ENCODE measurements around the gene CALD1.

CALD1 gene

DNA sequence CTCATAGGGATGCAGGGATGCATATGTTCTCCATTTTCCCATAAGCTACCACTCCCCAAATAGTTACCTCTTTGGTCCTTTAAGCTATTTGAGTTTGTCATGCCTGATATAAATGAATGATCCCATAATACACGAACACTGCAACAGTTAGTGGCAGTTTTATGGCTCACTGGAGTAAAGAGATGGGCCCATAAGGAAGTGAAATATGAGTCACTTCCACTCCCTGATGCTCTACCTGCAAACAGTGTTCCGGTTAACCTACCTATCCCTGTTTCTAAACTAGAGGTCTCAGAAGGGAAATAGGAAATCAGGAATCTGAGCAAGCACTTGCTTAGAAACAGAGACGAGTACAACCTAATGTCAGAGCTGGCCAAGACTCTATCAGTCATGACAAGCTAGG is 71.7 kb downstream of the CALD1 start:
- TF ChIP-seq, protein P1, sequence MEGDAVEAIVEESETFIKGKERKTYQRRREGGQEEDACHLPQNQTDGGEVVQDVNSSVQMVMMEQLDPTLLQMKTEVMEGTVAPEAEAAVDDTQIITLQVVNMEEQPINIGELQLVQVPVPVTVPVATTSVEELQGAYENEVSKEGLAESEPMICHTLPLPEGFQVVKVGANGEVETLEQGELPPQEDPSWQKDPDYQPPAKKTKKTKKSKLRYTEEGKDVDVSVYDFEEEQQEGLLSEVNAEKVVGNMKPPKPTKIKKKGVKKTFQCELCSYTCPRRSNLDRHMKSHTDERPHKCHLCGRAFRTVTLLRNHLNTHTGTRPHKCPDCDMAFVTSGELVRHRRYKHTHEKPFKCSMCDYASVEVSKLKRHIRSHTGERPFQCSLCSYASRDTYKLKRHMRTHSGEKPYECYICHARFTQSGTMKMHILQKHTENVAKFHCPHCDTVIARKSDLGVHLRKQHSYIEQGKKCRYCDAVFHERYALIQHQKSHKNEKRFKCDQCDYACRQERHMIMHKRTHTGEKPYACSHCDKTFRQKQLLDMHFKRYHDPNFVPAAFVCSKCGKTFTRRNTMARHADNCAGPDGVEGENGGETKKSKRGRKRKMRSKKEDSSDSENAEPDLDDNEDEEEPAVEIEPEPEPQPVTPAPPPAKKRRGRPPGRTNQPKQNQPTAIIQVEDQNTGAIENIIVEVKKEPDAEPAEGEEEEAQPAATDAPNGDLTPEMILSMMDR (IDR thresholded peaks at IDR 0.05; ENCODE audit: low read depth, low read length, missing control alignments) = no peak
- in situ Hi-C loops (cut with HindIII; ENCODE audit: low sequenced_read_pairs) = no loop called here
- no peak overlapping the region for H3K4me3 ChIP-seq (ENCODE audit: low read depth, low read length)
- DNase-seq (ENCODE audit: low read depth) = no peak

DNA sequence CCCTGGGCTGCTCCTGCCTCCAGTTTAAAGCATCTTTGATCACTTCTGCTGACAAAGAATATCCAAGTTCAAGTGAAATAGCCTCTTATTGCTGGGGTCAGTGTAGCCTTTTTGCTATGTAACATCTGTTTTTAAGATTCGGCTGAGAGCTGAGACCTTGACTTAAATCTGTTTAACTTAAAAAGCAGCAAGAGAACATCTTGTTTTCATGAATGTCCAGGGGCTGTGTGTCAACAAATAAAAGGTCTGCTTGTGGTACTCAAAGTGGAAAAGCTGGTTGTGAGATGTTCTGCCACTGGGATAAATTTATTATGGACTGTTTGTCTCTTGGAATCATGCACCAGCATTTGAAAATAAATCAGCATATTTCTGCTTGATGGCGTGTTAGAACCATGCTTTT is 73.2 kb downstream of the CALD1 start:
- DNase-seq (ENCODE audit: low read depth) = no peak
- H3K4me3 ChIP-seq (ENCODE audit: low read depth, low read length) = no peak overlapping the region
- in situ Hi-C loops (cut with HindIII; ENCODE audit: low sequenced_read_pairs) = no loop called here
- TF ChIP-seq, protein P1 (IDR thresholded peaks at IDR 0.05; ENCODE audit: low read depth, low read length, missing control alignments) = no peak

DNA sequence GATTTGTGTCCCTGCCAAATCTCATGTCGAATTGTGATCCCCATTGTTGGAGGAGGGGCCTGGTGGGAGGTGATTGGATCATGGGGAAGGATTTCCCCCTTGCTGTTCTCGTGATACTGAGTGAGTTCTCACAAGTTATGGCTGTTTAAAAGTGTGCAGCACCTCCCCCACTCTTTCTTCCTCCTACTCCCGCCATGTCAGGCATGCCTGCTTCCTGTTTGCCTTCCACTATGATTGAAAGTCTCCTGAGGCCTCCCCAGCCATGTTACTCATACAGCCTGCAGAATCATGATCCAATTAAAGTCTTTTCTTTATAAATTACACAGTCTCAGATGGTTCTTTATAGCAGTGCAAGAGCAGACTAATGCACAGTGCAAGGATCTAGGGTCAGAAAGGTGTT is 75.4 kb downstream of the CALD1 start:
- no peak overlapping the region for H3K4me3 ChIP-seq (ENCODE audit: low read depth, low read length)
- in situ Hi-C loops (cut with HindIII; ENCODE audit: low sequenced_read_pairs) = no loop called here
- TF ChIP-seq, protein P1 (IDR thresholded peaks at IDR 0.05; ENCODE audit: low read depth, low read length, missing control alignments) = no peak
- no peak for DNase-seq (ENCODE audit: low read depth)

DNA sequence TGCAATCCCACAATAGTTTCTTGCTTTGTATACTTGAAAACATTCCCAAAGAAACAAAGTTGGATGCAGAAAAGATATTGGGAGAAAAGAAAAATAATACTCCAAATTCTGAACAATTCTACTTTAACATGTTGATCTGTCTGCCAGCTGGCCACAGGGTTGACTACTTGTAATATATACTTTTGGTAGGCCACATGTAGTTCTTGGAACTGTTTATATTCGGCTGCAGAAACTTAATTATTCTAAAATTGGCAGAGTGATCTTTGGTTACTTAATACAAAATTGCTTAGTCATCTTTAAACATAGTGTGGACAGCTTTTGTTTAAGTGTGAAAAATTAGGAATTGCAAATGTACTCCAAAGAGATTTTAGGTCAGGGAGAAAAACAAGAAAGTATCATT is 76.0 kb downstream of the CALD1 start:
- peak; percentile 63 for DNase-seq (ENCODE audit: low read depth)
- no peak overlapping the region for H3K4me3 ChIP-seq (ENCODE audit: low read depth, low read length)
- in situ Hi-C loops (cut with HindIII; ENCODE audit: low sequenced_read_pairs) = no loop called here
- TF ChIP-seq, protein P1 (IDR thresholded peaks at IDR 0.05; ENCODE audit: low read depth, low read length, missing control alignments) = no peak

DNA sequence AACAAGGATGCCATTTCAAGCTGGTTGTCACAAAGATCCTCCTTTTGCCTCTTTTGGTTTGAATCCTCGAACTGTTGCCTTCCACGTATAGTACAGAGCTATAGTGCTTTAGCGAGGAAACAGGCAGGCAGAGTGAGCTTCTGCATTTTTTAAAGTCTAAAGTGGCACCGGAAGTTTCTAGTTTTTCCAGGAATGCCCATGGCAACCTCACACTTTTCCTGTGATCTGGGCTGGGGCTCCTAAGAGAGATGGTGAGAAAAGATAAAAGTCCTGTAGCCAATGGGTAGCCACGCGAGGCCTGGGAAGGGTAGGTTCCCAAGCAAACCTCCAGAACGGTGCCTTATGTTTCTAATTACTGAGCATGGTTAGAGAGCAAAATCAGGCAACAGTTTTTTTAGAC is 76.7 kb downstream of the CALD1 start:
- in situ Hi-C loops (cut with HindIII; ENCODE audit: low sequenced_read_pairs) = no loop called here
- no peak for DNase-seq (ENCODE audit: low read depth)
- H3K4me3 ChIP-seq (ENCODE audit: low read depth, low read length) = no peak overlapping the region
- TF ChIP-seq, protein P1 (IDR thresholded peaks at IDR 0.05; ENCODE audit: low read depth, low read length, missing control alignments) = no peak

DNA sequence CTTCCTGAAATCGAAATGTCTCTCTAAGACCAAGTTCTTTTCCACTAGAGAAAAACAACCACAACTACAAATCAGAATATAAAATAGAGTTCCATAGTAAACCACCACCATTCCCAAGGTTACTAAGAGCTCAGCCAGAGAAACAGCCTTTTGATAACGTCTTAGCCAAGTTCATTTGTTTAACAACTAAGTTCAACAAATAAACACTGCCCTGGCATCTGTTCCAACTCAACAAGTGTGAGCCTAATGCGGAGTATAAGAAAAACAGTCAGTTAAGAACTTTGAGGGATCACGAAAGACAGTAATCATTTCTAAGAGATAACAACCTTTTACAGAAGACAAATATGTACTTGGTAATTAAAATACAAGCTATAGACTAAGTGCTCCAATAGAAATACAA is 77.3 kb downstream of the CALD1 start:
- H3K4me3 ChIP-seq (ENCODE audit: low read depth, low read length) = no peak overlapping the region
- TF ChIP-seq, protein P1 (IDR thresholded peaks at IDR 0.05; ENCODE audit: low read depth, low read length, missing control alignments) = no peak
- in situ Hi-C loops (cut with HindIII; ENCODE audit: low sequenced_read_pairs) = no loop called here
- DNase-seq (ENCODE audit: low read depth) = no peak

DNA sequence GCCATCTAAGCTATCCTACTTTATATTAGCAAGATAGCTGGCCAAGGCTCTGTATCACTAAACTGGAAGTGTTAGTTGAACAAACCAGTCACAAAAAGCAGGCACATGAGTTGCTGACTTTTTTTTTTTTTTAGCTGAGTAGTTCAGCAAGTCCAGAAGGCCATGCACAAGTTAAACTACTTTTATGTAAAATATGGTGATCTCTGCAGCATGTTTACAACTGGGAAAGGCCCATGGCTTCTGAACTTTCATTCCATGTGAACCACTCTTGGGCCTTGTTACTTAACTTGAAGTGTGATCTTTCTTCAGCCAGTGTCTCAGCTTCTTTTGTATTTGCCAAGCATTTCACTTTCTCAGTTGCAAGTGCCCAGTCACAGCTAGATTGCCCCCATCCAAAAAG is 78.5 kb downstream of the CALD1 start:
- TF ChIP-seq, protein P1 (IDR thresholded peaks at IDR 0.05; ENCODE audit: low read depth, low read length, missing control alignments) = no peak
- in situ Hi-C loops (cut with HindIII; ENCODE audit: low sequenced_read_pairs) = no loop called here
- no peak overlapping the region for H3K4me3 ChIP-seq (ENCODE audit: low read depth, low read length)
- no peak for DNase-seq (ENCODE audit: low read depth)

Data from astrocyte of the cerebellum (primary cell).